Ramos (cell line): ENCODE measurements around the gene OR52I1.

Experiments used
- in situ Hi-C: fragments of 300-500 bp; cut with MboI; formaldehyde crosslinking; loops from one replicate; pipeline ENCODE4 v1.14.3; 2022; ENCODE audit warnings: low sequenced_read_pairs; ENCODE audit not compliant: unreplicated experiment

Gene OR52I1

GRCh38 chr11:4593739-4594138 is at the start of gene OR52I1:
Gene OR52I1, plus strand, starts transcription at chr11:4594039. Its CDS starts 0 bp downstream, at chr11:4594039.
- in situ Hi-C loops, result no loop called here

- in situ Hi-C loops, result loop anchor here (5.0 kb wide), 1 partner anchor 358 kb away; no protein-coding TSS in a partner anchor
These were observed 48.9 kb upstream of the OR52I1 start, which contains the start of gene OR52M1 for GRCh38 chr11:4544891-4545290. Gene OR52M1, plus strand, starts transcription at chr11:4545191. Its CDS starts 0 bp downstream, at chr11:4545191.

GRCh38 chr11:4546878-4547277 is 47.0 kb upstream of the OR52I1 start:
- in situ Hi-C loops, result no loop called here

GRCh38 chr11:4547416-4547815 is 46.4 kb upstream of the OR52I1 start:
- in situ Hi-C loops, result no loop called here

GRCh38 chr11:4551346-4551979 is 42.4 kb upstream of the OR52I1 start:
- in situ Hi-C loops, result no loop called here

GRCh38 chr11:4559527-4560440 is 34.1 kb upstream of the OR52I1 start:
- in situ Hi-C loops, result no loop called here

- in situ Hi-C loops, result no loop called here
These were observed 33.4 kb upstream of the OR52I1 start for GRCh38 chr11:4560467-4560866.

GRCh38 chr11:4565371-4565770 is 28.5 kb upstream of the OR52I1 start:
- in situ Hi-C loops, result no loop called here

- in situ Hi-C loops, result no loop called here
These were observed 24.8 kb upstream of the OR52I1 start for GRCh38 chr11:4569075-4569474.

GRCh38 chr11:4576880-4577279 is 17.0 kb upstream of the OR52I1 start:
- in situ Hi-C loops, result no loop called here

GRCh38 chr11:4577761-4578160 is 16.1 kb upstream of the OR52I1 start:
- in situ Hi-C loops, result no loop called here

GRCh38 chr11:4578624-4579023 is 15.2 kb upstream of the OR52I1 start:
- in situ Hi-C loops, result no loop called here

GRCh38 chr11:4580124-4580523 is 13.7 kb upstream of the OR52I1 start:
- in situ Hi-C loops, result no loop called here

GRCh38 chr11:4581443-4581842 is 12.4 kb upstream of the OR52I1 start, which contains the start of gene OR52I2:
Gene OR52I2, plus strand, starts transcription at chr11:4581743.
- in situ Hi-C loops, result no loop called here

- in situ Hi-C loops, result no loop called here
These were observed 4.8 kb upstream of the OR52I1 start for GRCh38 chr11:4589017-4589416.

- in situ Hi-C loops, result no loop called here
These were observed 11.2 kb downstream of the OR52I1 start for GRCh38 chr11:4605057-4605456.

- in situ Hi-C loops, result no loop called here
These were observed 12.6 kb downstream of the OR52I1 start for GRCh38 chr11:4606231-4607015.

- in situ Hi-C loops, result no loop called here
These were observed 13.3 kb downstream of the OR52I1 start for GRCh38 chr11:4607096-4607495.

GRCh38 chr11:4607781-4608666 is 14.2 kb downstream of the OR52I1 start, which contains the start of gene TRIM68:
Gene TRIM68, minus strand, starts transcription at chr11:4608231. Its CDS starts 2,727 bp downstream, at chr11:4605504.
- in situ Hi-C loops, result no loop called here
